OCI-LY1 (cell line): ENCODE measurements around the gene KCNH4.

Experiments
- CTCF ChIP-seq: fragments of 200-600 bp; sonication (generic), shearing (Covaris generic); IDR thresholded peaks from 2 replicates; pipeline ENCODE4 v1.5.1; 2017; ENCODE audit warnings: mild to moderate bottlenecking, antibody characterized with exemption, low read length, moderate library complexity, mixed read lengths
- EZH2 ChIP-seq: fragments of 200-600 bp; sonication (generic), shearing (Covaris generic); IDR thresholded peaks from 2 replicates; pipeline ENCODE4 v1.8.0; 2017; ENCODE audit warnings: borderline replicate concordance, mixed run types, mild to moderate bottlenecking, antibody characterized with exemption, low read length, moderate library complexity, mixed read lengths

GRCh38 chr17:42126836-42127235 lies 54.1 kb downstream of the KCNH4 start:
- no peak for TF ChIP-seq CTCF
- TF ChIP-seq EZH2 = no peak
